Left renal cortex interstitium (tissue), 4 donors: ENCODE results near the gene SLC22A1. TPM values are rescaled to one million over a fixed set of nuclear protein-coding genes. Genes with fewer than 3 reads are reported as not detected.

Experiments
- DNase-seq, 4 donors: peaks; one replicate each; pipeline ENCODE4 v3.0.0-alpha.2; 2013; ENCODE audit warnings: low read depth in 4 of 4, low spot score in 2 of 4, missing footprints in 1 of 4
- polyA plus RNA-seq, 4 donors: library from polyadenylated mRNA; unstranded; fragments of 120-200 nt; gene quantifications; one replicate each; pipeline ENCODE4 v1.2.1, GENCODE V29; 2013; ENCODE audit not compliant: insufficient read length in 4 of 4

Gene SLC22A1
- polyA plus RNA-seq, 4 donors: 0.53 to 0.66 (median 0.58) TPM; not detected in 1

DNA sequence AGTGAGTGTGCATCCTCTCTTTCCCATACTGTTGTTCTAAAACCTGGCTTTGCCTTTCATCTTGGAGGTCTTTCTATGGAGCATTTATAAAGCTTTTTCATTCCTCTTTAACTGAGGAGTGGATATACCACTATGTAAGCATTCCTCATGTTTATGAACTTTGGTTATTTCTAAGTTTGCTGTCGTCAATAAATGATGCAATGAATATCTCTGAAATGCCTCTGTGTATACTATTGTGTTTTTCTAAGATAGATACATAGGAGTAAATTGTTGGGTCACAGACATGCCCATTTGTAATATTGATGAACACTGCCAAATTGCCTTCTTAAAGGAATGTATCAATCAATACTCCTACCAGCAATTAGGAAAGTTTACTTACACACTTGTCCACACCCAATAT, 83.1 kb downstream of the SLC22A1 start:
- DNase-seq: no peak

DNA sequence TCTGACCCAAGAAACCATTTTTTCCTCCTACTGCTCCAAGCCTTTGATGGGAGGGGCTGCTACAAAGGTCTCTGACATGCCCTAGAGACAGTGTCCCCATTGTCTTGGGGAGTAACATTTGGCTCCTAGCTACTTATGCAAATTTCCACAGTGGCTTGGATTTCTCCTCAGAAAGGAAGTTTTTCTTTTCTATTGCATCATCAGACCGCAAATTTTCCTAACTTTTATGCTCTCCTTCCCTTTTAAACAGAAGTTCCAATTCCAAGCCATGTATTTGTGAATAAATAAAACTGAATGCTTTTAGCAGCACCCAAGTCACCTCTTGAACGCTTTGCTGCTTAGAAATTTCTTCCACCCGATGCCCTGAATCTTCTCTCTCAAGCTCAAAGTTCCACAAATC, 86.0 kb downstream of the SLC22A1 start:
- no peak for DNase-seq

Other genes starting within 250 kb of the SLC22A1 start
- under 1 TPM in 3 of 4 donors, not detected in 1; 0.03 to 0.06 (median 0.04) TPM for gene MAS1, start 230.8 kb upstream of the SLC22A1 start, polyA plus RNA-seq
- 10 to 100 TPM; 50.5 to 67.8 (median 58.4) TPM for gene IGF2R, start 152.7 kb upstream of the SLC22A1 start, polyA plus RNA-seq
- gene SLC22A2, start 137.0 kb downstream of the SLC22A1 start, polyA plus RNA-seq: 10 to 100 TPM in 2 of 4 donors, 1 to 10 TPM in 2; 9.2 to 10.7 (median 9.8) TPM
- gene SLC22A3, start 226.6 kb downstream of the SLC22A1 start, polyA plus RNA-seq: 1 to 10 TPM; 3.9 to 6.5 (median 4.7) TPM